HG03108 (cell line): ENCODE data around the gene PCNX3.

Source experiments
- ATAC-seq: cut with Tn5 transposase; IDR thresholded peaks from one replicate; pipeline ENCODE4 v1.9.1; 2021; ENCODE audit warnings: moderate library complexity; ENCODE audit not compliant: unreplicated experiment

The PCNX3 gene

GRCh38 chr11:65615229-65615949 is at the start of gene PCNX3:
Gene PCNX3 (plus strand): TSS chr11:65615776. CDS start chr11:65616312, 536 bp downstream.
- peak; percentile 73 for ATAC-seq

- ATAC-seq, result peak; percentile 1
Measured at GRCh38 chr11:65569164-65569972, 46.2 kb upstream of the PCNX3 start.

- ATAC-seq, result peak; percentile 59
Measured at GRCh38 chr11:65569973-65570918, 45.3 kb upstream of the PCNX3 start, which contains the start of gene ZNRD2. Gene ZNRD2 (plus strand): TSS chr11:65570477. CDS start chr11:65570492, 15 bp downstream.

GRCh38 chr11:65571420-65571819 is 44.2 kb upstream of the PCNX3 start:
- ATAC-seq, result no peak

DNA sequence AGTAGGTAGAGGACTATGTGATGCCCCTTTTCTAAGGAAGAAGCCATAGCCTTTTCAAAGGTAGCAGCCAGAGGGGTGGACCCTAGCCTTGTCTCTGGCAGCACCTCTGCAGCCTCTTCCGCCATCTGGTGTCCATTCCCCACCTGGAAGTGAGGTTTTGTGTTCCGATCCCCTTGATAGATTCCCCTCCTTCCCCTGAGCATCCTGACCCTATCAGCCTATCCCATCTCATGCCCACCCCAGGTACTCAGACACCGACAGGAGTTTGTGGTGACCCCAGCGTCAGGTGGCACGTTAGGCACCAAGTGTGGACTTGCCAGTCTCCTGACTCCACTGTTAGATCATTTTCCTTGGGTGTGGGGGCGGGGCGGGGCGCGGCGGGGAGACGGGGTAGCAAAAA is 43.6 kb upstream of the PCNX3 start:
- ATAC-seq, result no peak

DNA sequence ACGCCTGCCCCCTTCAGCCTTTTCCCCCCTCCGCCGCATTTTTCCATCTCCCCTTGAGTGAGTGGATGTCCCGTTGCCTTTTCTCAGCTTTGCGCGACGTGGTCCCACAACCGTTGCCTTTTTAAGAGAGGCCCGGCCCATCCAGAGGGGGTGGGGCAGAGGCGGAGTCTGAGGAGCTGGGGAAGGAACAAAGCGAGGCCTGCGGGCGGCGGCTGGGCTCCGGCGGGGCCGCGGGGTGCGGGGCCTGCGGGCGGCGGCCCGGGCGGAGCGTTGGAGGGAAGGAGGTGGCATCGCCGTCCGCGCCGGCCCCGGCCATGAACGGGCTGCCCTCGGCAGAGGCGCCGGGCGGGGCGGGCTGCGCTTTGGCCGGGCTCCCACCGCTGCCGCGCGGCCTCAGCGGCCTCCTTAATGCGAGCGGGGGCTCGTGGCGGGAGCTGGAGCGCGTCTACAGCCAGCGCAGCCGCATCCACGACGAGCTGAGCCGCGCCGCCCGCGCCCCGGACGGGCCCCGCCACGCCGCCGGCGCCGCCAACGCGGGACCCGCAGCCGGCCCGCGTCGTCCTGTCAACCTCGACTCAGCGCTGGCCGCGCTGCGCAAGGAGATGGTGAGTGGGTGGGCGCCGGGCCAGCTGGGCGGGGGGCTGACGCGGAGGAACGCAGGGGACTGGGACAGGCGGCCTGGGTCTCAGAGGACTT is 43.1 kb upstream of the PCNX3 start, which contains the start of gene FAM89B:
Gene FAM89B, plus strand, starts transcription at position 183 of the 696 bp plus-strand sequence. Its CDS starts 132 bp downstream, at position 315.
- no peak for ATAC-seq

DNA sequence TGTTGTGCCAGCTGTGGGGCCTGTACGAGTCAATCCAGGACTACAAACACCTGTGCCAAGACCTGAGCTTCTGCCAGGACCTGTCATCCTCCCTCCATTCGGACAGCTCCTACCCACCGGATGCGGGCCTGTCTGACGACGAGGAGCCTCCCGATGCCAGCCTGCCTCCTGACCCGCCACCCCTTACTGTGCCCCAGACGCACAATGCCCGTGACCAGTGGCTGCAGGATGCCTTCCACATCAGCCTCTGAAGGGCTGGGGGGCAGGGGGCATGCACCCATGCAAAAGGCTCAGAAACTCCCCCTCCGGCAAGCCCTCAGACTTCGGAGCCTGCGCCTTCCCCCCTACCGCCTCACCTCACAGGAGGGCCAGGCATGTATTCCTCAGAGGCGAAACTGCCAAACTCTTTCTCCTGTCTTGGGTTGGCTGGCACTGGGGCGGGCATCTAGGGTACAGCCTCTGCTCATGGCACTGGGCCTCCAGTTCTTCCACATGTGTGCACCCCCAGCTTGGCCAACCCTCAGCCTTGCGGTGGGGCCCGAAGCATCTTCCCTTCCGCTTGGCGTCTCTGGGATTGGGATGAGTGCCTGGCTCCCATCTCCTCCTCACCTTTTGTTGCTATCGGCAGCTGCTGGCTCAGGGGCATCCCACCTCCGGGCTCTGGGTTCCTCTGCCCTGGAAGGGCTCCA is 42.0 kb upstream of the PCNX3 start:
- no peak for ATAC-seq

DNA sequence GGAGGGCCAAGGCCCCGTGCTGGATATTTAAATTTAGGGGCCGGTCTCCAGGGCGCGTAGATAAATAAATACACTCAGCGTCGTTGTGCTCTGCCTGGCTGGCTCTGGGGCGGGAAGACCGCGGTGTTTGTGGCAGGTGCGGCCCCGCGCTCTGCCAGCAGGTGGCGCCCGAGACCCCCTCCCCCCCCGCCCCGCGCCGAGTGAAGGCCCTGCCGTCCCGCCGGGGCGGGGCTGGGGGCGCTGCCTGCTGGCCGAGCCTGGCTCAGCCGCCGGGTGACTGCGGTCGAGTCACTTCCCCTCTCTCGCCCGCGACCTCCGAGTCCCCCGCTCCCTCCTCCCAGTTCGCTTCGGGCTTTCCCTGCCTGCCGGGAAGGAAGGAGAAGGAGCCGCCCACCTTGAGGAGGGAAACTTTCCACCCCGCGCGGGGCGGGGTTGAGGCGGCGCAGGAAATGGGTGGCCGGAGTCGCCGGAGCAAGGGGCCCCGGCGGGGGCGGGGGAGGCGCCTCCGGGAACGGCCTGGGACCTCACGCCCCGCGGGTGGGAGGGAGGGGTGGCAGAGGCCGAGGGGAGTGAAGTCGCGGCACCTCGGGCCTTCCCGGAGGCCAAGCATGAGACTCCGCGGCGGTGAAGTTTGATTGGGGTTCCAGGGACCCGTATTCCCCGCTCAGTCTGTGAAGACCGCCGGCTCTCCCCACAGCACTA is 41.3 kb upstream of the PCNX3 start:
- ATAC-seq, result peak; percentile 28

DNA sequence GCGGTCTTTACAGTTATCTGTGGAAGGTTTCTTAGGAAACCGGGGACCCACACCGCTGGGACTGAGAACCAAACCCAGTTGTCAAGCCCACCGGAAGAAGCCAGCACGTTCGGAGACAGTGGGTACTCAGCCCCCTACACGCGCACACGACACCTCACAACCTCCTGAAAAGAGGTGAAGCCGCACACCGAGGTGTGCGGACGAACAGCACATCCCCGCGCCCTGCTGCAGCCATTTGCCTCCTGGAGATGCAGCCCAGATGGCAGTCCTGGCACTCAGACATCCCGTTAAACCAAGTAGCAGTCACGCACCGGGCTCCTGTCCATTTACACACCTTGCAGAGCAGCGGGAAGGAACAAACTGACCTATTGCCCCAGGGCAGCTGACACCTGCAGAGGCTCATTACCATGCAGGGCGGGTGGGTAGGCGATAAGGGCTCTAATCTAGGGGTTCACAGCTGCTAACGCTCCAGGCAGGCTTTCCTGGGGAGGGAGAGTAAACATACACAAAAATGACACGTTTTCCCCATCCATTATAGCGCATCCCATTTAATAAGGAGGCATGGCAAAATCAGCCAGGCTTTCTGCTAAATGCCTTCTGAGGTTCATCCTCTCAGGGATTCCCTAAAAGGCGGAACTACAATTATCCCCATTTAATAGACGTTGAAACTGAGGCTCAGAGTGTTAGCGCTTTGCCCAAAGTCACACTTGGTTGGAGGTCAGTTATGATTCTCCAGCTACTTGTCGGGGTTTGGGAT is 40.6 kb upstream of the PCNX3 start:
- ATAC-seq, result no peak

DNA sequence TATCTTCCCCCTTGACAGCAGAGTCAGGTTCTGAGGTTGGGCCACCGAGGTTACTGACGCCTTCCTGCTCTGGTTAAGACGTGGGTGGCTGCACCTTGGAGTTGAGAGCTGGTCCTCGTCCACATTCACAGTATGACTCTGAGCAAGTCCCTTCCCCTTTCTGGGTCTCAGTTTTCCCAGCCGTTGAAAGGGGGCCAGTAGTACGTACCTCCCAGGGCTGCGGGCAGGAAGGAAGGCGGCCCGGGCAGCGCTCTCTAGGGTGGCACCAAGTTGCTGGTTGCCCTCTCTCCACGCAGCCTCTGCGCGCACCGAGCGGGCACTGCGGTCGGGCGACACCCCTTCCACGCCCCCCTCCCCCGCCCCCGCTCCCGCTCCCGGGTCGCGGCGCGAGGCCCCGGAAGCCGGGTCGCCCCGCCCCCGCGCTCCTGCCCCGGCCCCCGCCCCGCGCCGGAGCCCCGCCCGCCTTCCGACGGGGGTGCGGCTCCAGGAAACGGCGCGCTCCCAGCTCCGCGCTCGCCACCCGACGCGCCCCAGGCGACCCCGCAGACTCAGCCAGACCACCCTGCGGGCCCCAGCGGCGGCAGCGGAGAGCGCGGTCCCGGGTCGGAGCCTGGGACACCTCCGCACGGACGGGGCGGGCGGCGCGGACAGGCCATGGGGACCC is 39.9 kb upstream of the PCNX3 start, which contains the start of gene EHBP1L1:
Gene EHBP1L1, plus strand, starts transcription at position 486 of the 664 bp plus-strand sequence. CDS start 250 bp downstream, outside the sequence.
- no peak for ATAC-seq

DNA sequence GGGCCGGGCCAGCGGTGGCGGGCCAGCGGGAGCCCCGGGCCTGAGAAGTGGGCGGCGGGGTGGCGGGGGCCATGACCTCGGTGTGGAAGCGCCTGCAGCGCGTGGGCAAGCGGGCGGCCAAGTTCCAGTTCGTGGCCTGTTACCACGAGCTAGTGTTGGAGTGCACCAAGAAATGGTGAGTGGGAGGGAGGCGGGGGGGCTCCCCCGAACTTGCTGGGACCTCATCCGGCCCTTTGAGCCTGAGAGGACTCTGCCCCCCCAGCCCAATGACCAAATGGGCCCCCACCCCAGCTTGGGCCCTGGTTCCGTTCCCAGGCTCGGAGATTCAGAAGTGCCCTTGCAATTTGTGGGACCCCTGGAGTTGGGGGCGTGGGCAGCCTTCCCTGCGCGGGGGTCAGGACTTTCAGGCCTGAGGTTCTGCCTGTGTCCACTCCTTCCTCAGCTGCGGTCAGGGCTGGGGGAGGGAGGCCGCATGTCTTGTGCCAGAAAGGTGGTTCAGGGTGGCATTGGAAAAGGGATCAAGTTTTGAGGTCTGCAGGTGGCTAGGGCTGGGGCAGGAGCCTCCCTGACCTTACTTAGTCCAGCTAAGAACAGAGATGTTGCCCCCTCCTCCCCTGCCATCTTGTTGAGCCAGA is 39.2 kb upstream of the PCNX3 start:
- no peak for ATAC-seq

GRCh38 chr11:65576867-65577755 is 38.5 kb upstream of the PCNX3 start:
- ATAC-seq, result no peak

GRCh38 chr11:65577756-65578109 is 37.8 kb upstream of the PCNX3 start:
- no peak for ATAC-seq

- no peak for ATAC-seq
Measured at GRCh38 chr11:65578134-65578533, 37.4 kb upstream of the PCNX3 start.

DNA sequence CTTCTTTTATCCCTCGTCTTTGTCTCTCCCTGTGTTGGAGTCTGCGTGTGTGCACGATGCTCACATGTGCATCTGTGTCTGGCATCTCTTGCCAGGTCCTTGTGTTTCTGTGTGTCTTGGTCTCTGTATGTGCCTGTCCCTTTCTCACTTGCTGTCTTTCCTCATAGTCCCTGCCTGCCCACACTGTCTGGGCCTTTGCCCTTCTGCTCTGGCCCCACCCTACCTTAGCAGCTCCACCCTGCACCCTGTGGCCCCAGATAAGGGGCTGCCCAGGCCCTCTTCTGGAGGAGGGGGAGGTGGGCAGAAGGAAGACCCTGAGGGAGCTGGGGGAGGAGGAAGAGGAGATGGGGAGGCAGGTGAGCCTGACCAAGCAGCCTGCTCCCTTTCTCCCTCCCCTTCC is 36.9 kb upstream of the PCNX3 start:
- no peak for ATAC-seq

DNA sequence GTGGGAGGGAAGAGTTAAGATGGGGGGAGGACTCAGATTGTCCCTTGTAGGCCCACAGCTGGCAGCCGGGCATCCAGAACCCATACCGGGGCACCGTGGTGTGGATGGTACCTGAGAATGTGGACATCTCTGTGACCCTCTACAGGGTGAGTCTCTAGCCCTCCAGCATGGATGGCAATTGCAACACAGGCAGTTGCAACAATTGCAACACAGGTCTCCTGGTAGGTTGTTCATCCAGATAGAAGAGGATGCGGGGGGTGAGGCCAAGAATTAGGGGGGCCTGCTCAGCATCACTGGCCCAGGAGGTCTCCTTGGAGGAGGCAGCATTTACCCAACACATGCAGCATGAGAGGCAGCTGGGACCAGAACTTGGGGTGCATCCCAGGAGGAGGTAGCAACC is 36.3 kb upstream of the PCNX3 start:
- ATAC-seq, result no peak
